SK-N-MC (cell line): ENCODE measurements around the gene ARHGEF7.

Source experiments
- EZH2 ChIP-seq: fragments of 200-600 bp; sonication (generic); IDR thresholded peaks from one replicate; pipeline ENCODE4 v1.6.1; 2017; ENCODE audit warnings: antibody characterized with exemption
- FOXP2 ChIP-seq: optimal IDR thresholded peaks from 2 replicates; pipeline ENCODE3; 2011; ENCODE audit warnings: mild to moderate bottlenecking, moderate library complexity; ENCODE audit not compliant: insufficient read depth; ENCODE audit errors: extremely low read length, control extremely low read depth
- POLR2AphosphoS5 ChIP-seq: IDR thresholded peaks from 2 replicates; pipeline ENCODE4 v1.6.1; 2012; ENCODE audit warnings: mild to moderate bottlenecking, low read depth, low read length, borderline replicate concordance

DNA sequence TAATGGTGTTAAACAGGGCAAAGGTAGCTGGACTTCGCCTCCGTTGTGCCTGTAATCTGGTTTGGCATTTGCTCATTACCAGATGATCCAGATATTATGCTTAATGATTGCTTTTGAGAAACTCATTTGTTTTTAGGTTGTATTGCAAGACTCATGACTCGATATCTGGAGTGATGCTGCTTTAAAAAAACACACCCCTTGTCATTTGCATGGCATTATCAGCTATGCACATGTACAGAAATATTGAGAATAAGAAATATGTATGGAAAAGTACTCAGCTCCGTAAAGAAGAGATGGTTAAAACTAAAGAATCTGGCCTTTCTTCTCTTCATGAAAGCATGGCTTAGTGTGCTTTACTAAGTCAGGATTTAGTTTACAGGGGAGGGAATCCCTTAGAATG lies 95.0 kb downstream of the ARHGEF7 start:
- no peak for TF ChIP-seq POLR2AphosphoS5
- TF ChIP-seq EZH2 = no peak
- TF ChIP-seq FOXP2 = no peak
